Measurements from ENCODE around the gene SLC52A3.

- TF ChIP-seq CTCF (IDR thresholded peaks at IDR 0.05; ENCODE audit: low read length), result no peak
- no peak for TF ChIP-seq EZH2 (IDR thresholded peaks at IDR 0.05; ENCODE audit: borderline replicate concordance, low read length)
These were observed 5.8 kb upstream of the SLC52A3 start for GRCh38 chr20:774016-774659.
